HFF-Myc (cell line): Measurements from ENCODE around the gene DDX39B.

Source experiments
- DNase-seq: peaks from one replicate; pipeline ENCODE4 v3.0.0-alpha.2; 2011; ENCODE audit warnings: low read depth; ENCODE audit errors: extremely low read depth
- H3K4me3 ChIP-seq: replicated peaks from 2 replicates; pipeline ENCODE4 v1.5.1; 2011; ENCODE audit warnings: low read depth, mild to moderate bottlenecking, control low read depth, low read length
- TF ChIP-seq, protein P1 (sequence below): IDR thresholded peaks from 2 replicates; pipeline ENCODE4 v1.5.1; 2012; ENCODE audit warnings: mild to moderate bottlenecking, low read depth, low read length, control low read depth; ENCODE audit errors: missing control alignments

DDX39B gene

DNA sequence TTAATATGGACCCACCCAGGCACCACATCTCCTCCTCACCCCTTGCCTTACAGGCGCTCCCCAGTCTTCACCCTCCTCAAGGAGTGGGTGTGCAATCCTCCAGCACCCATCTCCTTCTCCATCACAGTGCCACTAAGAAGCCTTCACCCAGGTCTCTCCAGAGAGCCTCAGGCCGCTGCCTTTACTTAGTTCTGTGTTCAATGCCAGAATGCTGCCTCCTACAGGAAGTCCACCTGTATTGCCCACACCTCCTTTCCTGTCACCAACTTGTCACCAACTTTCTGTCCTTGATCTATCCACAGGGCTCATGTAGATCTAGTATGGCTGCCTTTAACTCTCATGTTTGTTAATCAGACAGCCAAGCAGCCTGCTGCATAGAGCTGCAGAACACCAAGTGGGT is 43.7 kb upstream of the DDX39B start:
- no peak overlapping the region for H3K4me3 ChIP-seq
- TF ChIP-seq, protein P1, sequence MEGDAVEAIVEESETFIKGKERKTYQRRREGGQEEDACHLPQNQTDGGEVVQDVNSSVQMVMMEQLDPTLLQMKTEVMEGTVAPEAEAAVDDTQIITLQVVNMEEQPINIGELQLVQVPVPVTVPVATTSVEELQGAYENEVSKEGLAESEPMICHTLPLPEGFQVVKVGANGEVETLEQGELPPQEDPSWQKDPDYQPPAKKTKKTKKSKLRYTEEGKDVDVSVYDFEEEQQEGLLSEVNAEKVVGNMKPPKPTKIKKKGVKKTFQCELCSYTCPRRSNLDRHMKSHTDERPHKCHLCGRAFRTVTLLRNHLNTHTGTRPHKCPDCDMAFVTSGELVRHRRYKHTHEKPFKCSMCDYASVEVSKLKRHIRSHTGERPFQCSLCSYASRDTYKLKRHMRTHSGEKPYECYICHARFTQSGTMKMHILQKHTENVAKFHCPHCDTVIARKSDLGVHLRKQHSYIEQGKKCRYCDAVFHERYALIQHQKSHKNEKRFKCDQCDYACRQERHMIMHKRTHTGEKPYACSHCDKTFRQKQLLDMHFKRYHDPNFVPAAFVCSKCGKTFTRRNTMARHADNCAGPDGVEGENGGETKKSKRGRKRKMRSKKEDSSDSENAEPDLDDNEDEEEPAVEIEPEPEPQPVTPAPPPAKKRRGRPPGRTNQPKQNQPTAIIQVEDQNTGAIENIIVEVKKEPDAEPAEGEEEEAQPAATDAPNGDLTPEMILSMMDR = peak; percentile 59
- DNase-seq = no peak

DNA sequence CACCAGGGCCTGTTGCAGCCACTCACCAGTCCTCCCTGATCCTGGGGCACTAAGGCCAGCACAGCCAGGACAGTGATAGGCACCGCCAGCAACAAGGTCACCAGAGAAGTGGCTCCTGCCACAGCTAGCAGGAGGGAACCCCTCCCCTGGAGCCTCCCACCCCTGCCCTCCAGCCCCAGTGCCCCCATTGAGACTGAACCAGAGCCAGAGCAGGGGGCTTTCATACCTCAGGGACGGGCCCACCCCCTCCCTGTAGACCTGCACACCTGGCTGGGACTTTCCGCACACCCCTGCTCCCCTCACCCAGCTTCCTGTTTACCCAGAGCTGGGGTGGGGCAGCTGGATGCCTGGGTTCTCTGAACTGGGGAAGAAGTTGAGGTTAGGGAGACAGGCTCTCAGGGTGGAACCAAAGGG is 40.4 kb upstream of the DDX39B start, which contains the start of gene LTB:
Gene LTB (minus strand): TSS at position 195 of the 414 bp plus-strand sequence. CDS start 7 bp downstream, at position 188.
- TF ChIP-seq, protein P1 = no peak
- DNase-seq = no peak
- peak within 1 kb of the TSS; percentile 64 for H3K4me3 ChIP-seq

DNA sequence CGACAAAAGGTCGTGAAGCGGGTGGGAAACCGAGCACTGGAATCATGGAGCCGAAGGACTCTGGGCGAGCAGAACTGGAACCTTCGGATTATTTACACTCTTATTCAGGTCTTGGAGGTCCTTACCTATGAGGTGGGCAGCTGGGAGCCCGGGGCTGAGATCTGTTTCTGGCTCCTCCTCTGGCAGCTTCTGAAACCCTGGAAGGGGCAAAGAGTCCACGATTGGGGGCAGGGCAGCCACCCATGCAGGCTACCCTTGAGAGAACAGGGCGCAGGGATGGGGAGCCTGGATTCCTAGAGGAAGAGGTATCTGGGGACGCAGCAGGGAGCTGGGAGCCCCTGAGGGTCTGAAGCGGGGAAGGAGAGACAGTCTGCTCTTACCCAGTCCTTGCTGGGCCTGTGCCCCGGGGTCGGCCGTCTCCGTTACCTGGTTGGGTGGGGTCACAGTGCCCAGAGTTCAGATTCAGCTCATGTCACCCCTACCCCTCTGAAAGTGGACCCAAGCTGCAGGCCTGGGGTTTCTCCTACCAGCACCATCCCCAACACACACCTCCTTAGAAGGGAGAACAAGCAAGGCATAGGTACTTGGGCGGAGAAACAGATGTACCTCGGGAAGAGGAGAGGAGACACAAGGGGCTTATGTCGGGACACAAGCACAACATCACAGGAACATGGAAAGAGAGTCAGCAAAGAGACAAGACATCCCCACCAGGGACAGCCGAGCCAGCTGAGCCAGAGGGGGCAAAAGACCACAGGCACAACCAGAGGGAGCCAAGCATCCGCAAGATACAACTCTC is 39.8 kb upstream of the DDX39B start:
- H3K4me3 ChIP-seq = peak overlapping the region; percentile 64
- TF ChIP-seq, protein P1 = no peak
- no peak for DNase-seq

DNA sequence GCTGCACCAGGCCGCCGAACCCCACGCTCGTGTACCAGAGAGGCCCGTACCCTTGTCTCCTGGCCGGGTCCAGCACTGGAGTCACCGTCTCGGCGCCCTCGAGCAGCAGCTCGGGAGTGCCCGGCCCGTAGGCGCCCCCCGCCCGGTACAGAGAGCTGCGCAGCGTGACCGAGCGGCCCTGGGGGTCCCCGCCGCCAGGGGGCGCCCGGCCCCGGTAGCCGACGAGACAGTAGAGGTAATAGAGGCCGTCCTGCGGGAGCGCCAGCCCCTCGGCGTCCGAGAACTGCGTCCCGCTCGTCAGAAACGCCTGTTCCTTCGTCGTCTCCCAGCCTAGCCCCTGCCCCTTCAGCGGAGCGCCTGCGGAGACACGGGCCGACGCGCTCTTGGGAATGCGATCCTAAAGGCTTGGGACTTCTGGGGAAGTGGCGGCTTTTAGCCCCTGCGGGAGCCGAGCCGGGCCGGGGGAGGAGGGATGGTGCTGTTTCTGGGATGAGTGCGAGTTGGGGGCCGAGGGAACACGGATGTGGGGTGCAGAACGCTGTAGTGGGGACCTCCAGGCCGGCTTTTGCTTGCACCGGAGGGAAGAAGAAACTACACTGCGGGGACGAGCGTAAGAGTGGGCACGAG is 39.1 kb upstream of the DDX39B start:
- TF ChIP-seq, protein P1 = peak; percentile 96
- DNase-seq = peak; percentile 30
- H3K4me3 ChIP-seq = peak overlapping the region; percentile 64

DNA sequence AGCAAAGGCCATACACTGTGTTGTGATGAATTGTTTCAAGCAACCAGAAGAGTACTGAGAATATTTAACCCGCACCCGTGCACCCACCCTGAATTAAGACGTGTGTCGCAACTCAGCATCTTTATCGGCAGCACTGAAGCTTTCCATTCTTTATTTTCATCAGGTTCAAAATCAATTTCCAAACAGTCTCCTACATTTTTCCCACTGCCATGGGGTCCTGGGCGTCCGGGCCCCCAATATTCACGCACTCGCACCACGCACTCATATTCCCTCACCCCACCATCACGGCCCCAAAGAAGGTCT is 38.6 kb upstream of the DDX39B start:
- TF ChIP-seq, protein P1 = no peak
- no peak for DNase-seq
- peak overlapping the region; percentile 64 for H3K4me3 ChIP-seq

DNA sequence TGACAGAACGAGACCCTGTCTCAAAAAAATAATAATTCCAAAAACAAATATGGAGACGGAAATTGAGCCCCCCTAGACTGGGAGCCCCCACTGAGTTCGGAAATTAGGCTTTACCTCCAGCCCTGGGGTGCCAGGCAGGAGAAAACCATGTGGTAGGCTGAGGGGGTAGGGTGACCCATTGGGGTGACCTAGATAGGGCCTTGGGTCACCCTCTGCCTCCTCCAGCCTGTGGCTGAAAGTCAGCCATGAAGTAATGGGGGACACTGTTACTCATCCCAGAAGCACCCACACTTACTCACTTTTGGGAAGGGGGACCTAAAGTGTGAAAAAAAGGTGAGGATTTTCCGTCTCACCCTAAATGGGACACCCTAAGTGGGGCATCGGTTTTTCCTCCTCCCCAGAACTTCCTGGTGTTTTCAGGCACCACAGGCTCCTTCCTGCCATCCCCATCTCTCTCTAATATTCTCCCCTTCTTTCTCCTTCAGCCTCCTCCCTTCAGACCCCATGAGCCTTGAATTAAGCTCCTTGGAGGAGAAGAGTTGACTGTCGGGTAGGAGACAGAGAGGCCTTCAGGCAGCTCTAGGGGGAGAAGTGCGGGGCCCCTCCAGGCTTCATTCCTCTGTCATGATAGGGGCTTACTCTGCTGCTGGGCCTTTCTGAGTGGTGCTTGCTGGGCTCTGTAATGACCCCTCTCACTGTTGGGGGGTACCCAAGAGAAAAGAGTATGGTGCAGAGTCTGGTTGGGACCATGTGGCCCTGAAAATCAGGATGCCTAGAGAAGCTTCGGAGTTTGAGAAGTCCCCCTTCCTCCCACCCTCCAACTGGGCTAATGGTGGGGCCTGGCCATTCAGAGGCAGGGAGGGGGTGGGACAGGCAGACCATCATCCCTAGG is 38.0 kb upstream of the DDX39B start:
- no peak overlapping the region for H3K4me3 ChIP-seq
- no peak for DNase-seq
- TF ChIP-seq, protein P1 = no peak
